GM18861 (cell line): ENCODE measurements around the gene TKTL2.

ENCODE experiments used
- ATAC-seq: cut with Tn5 transposase; IDR thresholded peaks from one replicate; pipeline ENCODE4 v1.9.1; 2021; ENCODE audit not compliant: unreplicated experiment

TKTL2 gene, protein sequence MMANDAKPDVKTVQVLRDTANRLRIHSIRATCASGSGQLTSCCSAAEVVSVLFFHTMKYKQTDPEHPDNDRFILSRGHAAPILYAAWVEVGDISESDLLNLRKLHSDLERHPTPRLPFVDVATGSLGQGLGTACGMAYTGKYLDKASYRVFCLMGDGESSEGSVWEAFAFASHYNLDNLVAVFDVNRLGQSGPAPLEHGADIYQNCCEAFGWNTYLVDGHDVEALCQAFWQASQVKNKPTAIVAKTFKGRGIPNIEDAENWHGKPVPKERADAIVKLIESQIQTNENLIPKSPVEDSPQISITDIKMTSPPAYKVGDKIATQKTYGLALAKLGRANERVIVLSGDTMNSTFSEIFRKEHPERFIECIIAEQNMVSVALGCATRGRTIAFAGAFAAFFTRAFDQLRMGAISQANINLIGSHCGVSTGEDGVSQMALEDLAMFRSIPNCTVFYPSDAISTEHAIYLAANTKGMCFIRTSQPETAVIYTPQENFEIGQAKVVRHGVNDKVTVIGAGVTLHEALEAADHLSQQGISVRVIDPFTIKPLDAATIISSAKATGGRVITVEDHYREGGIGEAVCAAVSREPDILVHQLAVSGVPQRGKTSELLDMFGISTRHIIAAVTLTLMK

DNA sequence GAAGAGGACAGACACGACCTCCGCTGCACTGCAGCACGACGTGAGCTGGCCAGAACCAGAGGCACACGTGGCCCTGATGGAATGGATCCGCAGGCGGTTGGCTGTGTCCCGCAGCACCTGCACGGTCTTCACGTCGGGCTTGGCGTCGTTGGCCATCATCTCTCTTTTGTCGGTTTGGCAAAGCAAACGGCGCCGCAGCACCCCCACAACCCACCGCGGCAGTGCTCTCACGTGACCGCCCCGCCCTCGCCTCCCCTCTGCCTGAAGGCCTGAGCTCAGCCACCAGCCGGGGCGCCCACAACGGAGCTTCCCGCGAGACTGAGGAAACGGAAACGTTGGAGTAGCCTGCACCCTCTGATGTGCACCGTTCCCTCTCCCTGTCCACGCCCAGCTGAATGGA, at the start of gene TKTL2:
TKTL2 (minus strand) TSS at position 179 of the 400 bp plus-strand sequence; CDS start at position 159, 20 bp downstream.
- ATAC-seq: no peak

DNA sequence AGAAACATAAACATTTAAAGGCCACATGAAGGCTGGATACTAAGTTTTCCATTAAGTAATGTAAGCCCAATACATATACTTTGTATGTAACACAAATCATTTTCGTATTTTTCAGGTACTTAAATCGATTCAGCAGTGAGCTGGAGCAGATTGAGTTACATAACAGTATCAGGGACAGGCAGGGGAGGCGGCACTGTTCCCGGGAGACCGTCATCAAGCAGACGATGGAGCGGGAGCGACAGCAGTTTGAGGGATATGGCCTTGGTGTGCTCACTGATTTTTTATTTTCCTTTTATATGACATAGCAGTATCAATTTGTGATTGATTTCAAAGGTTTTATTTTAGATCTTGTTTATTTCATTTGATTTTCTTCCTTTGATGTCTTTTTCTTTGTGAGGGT, 41.6 kb upstream of the TKTL2 start:
- ATAC-seq: no peak

DNA sequence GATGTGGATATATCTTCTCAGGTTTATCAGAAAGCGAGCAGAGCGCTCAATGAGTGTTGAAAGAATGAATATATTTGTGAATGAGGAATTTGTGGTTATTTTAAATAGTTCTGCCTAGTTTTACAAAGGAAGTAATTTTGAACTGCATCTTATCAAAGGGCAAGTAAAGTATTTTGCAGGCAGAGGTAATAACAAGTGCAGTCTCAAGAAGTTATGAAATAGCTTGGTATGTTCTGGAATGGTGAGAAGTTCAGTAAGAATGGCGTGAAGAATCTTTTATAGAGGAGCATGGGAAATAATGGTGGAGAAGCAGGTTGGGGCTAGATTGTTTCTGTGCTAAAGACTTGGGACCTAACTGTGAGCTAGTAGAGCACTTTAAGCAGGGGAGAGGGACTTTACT, 31.8 kb upstream of the TKTL2 start:
- ATAC-seq: no peak

DNA sequence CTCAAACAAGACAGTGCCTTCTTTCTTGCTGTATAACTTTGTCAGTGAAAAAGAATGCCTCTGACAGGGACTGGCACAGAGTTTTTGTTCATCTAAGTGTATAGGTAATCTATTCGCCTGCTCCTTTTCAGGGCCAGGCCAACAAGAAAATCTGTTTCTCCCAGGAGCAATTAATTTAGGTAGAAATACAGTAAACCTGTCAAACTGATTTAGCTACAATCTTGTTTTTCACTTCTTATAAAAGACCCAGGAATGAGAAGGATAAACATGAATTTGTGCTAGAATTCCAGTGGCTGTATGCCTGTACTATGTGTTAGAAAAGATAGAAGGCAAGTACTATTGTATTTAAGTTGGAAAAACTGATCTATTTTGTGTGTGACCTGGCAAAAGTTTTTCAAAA, 27.0 kb upstream of the TKTL2 start:
- no peak for ATAC-seq

DNA sequence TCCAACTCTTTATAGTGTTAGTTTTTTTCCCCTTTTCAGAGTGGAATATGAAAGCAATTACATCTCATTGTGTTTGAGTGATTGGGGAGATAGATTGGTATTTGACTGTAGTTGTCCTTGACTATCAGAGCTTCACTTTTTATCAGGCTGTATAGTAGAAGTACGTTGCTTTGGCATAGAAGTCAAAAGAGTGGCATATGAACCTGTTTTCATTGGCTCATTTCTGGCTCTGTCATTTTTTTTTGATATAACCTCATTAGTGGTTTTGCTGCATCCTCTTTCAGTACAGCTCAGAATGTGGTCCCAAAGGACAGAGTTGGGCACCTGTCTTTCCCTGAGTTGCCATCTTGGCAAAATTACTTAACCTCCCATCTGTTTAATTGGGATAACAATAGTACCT, 22.3 kb upstream of the TKTL2 start:
- peak; percentile 54 for ATAC-seq

DNA sequence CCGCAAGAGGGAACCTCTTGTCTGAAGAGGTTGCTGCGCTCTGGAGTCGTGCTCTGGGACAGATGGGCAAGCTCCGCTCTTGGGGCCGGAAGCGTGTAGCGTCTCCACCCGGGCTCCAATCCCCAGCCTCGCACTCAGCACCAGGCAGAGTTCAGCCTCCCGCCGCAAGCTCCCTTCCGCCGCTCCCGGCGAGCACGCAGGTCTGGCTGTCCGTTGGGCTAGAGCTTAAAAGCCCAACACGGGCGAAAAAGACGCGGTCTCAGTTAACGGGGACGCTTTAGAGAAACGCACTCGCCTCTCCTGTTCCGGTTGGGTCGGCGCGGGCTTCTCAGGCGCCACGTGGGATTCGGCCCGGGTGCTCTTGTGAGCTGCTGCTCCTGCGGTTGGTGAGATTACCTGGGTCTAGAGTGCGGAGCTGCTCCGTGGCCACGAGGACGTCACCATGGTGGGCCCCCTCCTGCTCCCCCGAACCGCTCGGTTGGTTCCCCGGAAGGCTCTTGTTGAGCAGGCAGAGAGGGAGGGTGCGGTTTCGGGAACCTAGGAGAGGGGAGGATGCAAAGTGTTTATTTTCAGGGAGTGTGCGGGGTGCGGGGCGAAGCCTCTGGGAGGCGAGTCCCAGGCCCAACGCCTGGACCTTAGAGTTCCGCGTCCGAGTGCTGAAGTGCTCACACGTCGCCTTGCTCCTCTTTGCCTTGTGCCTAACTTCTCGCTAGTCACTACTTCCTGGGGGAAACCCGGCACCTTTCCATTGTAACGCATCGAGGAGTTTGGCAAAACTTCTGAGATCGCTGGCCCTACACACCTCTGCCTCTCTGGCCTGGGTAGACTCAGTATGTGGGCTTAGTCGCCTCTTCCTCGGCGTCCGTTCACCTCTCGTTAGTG, 21.0 kb upstream of the TKTL2 start, which contains the start of gene TMA16:
TMA16 (plus strand) TSS at position 331 of the 882 bp plus-strand sequence; CDS start at position 443, 112 bp downstream.
- peak; percentile 75 for ATAC-seq

DNA sequence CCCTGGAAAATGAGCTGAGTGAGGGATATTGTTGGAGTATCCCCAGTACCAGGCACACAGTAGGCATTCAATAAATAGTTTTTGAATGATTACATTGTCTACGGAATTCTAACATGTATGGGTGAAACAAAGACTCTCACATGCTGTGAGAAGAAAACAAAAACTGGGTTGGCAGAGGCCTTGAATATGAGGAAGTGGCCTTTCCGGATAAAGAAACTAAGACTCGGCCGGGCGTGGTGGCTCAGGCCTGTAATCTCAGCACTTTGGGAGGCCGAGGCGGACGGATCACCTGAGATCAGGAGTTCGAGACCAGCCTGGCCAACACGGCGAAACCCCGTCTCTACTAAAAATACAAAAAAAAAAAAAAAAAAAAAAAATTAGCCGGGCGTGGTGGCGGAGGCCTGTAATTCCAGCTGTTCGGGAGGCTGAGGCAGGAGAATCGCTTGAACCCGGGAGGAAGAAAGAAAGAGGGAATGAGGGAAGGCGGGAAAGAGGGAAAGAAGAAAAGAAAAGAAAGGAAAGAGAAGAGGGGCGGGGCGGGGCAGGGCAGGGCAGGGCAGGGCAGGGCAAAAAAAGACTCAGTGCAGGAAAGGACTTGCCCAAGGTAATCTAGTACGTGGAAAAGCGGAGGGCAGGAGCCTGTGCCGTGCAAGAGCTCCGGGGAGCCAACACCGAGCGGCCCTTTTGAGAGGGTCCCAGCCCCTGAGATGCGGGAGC, 20.2 kb upstream of the TKTL2 start:
- ATAC-seq: no peak

DNA sequence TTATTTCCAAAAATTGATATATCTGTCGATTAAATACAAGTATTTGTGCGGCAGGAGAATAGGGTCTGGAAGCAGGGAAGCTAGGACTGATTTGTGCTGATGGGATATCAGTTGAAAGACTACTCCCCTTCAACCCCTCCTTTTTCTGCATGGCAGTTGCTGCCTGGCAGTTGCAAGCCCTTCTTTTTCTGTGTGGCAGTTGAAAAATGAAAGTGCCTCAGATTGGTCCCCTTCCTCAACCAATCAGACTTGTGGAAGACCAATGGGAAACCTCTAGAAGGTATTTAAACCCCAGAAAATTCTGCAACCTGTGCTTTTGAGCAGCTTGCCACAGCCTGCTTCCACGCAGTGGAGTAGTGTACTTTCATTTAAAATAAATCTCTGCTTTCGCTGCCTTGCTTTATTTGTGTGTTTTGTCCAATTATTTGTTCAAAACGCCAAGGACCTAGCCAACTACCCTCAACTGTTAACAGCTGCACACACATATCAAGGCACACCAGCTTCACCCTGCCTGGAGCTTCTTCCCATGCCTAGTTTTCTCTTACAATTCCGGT, 19.5 kb upstream of the TKTL2 start:
- ATAC-seq: no peak

DNA sequence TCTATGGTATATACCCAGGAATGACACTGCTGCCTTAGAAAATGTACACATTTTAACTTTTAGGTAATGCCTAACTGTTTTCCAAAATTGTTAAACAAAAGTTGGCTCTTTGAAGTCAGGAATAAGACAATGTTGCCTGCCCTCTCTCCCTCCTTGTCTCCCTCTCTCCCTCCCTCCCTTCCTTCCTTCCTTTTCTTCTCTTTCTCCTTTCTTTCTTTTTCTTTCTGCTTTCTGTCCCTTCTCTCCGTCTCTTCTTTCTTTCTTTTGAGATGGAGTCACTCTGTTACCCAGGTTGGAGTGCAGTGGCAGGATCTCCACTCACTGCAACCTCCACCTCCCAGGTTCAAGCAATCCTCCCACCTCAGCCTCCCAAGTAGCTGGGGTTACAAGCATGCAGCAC, 16.4 kb upstream of the TKTL2 start:
- ATAC-seq: no peak

DNA sequence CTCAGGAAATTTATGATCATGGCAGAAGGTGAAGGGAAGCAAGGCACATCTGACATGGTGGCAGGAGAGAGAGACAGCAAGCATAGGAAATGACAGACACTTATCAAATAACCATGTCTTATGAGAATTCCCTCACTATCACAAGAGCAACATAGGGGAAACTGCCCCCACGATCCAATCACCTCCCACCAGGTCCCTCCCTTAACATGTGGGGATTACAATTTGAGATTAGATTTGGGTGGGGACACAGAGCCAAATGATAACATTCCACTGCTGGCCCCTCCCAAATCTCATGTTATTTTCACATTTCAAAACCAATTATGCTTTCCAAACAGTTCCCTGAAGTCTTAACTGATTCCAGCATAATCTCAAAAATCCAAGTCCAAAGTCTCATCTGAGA, 12.8 kb upstream of the TKTL2 start:
- no peak for ATAC-seq

DNA sequence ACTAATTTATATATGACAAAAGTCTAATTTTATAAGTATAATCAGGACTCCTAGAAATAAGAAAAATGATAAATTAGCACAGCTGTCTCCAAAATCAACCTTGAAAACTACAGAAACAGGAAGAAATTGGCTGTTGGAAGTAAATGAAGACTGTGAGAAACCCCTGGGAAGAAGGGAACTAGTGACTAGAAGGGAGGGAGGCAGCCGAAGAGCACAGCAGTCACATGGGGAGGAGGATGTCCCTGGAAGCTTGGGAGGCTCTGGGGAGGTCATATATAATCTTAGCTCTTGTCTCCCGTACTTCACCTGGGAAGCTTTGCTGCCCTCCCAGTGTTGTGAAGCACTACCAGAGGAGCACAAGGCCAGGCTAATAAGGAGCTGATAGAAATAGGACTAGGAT, 12.0 kb upstream of the TKTL2 start:
- no peak for ATAC-seq

DNA sequence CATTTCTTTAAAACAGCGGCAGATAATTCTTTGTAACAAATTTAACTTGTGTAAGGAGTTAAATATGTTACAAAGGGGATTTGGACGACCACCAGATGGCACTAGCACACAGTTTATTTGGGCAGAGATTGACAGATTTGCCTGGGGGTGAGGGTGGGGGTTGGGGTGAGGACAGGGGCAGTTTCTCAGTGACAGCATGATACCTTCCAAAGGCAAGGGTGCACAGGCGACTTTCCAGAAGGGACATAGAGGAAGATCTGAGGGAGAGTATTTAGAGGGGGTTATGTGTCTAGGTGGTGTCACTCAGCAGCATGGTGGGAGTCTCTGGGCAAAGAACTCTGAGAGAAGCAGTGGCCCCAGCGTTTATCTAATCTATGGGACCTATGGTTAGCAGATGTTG, 11.4 kb upstream of the TKTL2 start:
- ATAC-seq: peak; percentile 42

DNA sequence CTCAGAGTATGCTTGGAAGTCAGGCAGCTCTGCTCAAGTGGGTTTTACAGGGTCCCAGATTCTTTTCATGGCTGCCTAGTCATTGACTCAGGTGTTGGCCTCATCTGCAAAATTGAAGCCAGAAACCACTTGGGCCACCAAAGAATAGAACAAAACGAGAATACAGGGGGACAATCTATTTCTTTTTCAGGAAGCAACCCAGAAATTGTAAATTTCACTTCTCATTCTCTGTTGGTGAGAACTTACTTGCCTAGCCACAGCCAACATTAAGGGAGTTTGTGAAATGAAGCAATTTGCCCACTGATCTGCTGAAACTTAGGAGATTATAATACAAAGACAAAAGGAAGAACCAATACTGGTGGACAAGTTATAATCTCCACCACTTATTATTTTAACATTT, 8.6 kb upstream of the TKTL2 start:
- no peak for ATAC-seq

DNA sequence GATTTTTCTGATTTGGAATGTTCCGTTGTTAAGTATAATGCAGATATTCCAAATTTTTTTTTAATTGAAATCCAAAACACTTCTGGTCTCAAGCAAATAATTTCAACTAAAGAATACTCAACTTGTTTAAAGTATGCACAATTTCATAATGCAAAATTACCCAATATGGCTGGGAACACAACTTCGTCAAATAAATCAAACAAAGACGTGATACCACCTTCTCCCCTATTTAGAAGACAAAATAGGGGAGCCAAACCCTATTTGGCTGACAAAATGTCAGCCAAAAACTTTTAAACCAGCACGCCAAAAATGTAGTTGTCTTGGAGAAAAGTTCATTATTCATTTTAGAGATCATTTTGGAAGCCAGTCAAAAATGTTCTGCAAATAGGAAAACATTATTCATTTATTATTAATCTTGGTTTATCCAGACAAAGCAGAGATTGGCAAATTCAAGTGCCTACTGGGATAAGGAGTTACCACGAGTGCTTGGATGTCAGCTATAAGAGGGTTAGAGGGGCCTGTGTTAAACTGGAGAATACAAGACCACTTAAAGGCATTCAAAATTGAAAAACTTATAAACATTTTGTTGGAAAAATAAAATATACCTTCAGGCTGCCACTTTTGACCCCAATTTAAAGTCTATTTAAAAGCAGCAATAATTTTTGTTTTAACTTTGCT, 3.3 kb upstream of the TKTL2 start:
- ATAC-seq: no peak

DNA sequence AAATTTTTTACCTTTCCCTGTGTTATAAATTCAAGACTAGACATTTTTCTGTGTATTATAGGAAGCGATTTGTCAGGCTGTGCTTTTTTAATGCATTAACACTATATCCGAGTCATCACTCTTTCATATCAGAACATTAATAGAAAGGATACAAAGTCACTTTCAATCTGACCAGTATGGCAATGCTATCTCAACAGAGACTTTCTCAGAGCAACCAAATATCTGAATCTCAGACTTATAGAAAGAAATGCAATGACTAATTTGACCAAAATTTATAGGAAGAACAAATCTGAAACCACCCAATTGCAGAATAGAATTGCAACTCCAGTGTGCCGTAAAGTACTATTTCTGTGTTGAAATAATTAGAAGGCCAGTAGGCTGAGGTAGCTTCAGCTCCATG, 473 bp upstream of the TKTL2 start:
- no peak for ATAC-seq

DNA sequence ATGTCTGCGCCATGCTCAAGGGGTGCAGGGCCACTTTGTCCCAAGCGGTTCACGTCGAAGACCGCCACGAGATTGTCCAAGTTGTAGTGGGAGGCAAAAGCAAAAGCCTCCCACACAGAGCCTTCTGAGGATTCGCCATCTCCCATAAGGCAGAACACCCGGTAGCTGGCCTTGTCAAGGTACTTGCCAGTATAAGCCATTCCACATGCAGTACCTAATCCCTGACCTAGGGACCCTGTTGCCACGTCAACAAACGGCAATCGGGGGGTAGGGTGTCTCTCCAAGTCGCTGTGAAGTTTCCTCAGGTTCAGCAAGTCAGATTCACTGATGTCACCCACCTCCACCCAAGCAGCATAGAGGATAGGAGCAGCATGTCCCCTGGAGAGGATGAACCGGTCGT, 424 bp downstream of the TKTL2 start:
- ATAC-seq: no peak

DNA sequence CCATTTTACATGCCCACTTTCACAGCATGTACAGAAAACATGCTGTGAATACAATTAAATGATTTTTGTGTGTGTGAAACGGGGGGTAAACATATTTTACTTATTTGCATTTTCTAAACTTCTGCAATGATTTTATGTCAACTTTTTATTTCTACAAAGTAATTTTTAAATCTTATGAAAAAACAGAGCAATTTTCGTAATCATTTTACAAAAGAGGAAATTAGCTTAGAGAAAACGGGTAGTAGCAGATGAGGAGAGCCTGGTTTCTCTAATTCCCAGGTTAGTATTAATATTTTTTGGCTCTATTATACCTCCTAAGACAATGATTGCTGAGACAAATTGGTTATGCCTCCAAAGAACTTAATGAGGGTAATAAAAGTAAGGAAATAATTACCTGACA, 3.2 kb downstream of the TKTL2 start:
- no peak for ATAC-seq

DNA sequence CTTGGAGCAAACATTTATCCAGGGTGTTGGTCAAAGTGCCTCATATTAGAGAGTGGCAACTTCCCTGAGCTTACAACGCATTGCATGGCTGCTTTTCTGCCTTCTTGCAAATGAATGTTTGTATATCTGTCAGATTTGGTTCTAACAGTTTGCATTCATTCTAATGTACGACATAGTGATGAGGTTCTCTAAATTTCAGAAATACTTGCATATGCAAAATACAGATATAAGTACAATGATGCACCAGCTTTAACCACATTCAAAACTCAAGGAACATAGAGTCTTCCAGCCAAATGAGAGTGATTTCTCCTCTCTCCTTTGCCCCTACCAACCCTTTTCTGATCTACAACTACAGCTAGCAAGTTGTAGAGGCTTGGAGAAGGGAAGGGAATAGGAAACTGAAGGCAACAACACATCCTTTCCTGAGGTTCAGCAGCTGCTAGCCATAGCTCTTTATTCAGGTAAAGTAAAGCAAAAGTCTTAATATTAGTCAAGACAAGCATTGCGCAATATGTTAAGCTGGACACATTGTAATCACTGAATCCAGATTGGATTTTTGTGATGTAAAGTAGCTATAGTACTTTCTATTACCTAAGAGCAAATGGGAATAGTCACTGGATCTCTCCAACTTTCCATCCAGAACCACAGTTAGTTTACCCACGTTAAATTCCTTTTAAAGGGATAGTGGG, 6.3 kb downstream of the TKTL2 start:
- ATAC-seq: no peak

DNA sequence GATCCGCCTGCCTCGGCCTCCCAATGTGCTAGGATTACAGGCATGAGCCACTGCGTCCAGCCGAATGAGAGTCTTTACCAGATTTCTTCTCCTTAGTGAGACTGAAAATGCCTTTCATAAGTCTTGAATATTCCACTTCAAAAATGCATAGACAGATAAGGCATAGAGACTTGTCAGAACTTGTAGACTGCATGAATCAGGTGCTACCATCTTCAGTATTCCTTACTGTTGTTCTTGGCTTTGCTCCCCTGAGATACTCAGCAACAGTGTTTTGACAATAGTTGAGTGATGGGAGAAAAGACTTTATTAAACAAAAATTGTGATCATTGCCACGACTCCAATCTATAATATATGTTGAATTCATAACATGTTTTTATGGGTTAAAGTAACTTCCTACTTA, 11.0 kb downstream of the TKTL2 start:
- ATAC-seq: no peak
